ENCODE results near the gene IRF9.

DNA sequence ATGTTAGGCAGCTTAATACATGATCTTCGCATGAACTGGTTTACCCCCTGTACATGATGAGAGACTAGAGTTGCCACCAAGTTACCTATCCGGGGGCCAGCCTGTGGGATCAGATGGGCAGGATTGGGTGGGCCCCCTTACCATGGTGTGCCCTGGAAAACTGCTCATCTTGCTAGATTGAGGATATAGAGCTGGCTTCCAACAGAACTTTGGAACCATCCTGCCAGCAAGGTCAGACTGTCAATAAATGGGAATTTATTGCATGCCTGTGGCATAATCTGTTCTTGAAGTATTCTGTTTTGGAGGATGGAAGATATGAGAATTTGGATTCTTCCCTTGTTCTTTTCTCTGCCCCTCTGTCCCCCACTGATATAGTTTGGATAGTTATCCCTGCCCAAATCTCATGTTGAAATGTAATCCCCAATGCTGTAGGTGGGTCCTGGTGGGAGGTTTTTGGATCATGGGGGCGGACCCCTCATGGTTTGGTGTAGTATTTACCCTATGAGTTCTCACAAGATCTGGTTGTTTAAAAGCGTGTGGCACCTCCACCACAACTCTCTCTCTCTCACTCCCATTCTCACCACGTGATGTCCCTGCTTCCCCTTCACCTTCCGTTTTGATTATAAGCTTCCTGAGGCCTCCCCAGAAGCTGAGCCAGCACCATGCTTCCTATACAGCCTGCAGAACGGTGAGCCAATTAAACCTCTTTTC, 37.9 kb downstream of the IRF9 start:
- TF ChIP-seq, protein P1, sequence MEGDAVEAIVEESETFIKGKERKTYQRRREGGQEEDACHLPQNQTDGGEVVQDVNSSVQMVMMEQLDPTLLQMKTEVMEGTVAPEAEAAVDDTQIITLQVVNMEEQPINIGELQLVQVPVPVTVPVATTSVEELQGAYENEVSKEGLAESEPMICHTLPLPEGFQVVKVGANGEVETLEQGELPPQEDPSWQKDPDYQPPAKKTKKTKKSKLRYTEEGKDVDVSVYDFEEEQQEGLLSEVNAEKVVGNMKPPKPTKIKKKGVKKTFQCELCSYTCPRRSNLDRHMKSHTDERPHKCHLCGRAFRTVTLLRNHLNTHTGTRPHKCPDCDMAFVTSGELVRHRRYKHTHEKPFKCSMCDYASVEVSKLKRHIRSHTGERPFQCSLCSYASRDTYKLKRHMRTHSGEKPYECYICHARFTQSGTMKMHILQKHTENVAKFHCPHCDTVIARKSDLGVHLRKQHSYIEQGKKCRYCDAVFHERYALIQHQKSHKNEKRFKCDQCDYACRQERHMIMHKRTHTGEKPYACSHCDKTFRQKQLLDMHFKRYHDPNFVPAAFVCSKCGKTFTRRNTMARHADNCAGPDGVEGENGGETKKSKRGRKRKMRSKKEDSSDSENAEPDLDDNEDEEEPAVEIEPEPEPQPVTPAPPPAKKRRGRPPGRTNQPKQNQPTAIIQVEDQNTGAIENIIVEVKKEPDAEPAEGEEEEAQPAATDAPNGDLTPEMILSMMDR (IDR thresholded peaks at IDR 0.05), result no peak
- no peak for TF ChIP-seq ZFX (IDR thresholded peaks at IDR 0.05; ENCODE audit: borderline replicate concordance)
